ENCODE results near the gene NACAD. TPM values are rescaled to one million over a fixed set of nuclear protein-coding genes. Genes with fewer than 3 reads are reported as not detected.

The NACAD gene
- total and polyA plus RNA-seq, 2 experiments from 2014 or later = 1.2 to 2.9 TPM

DNA sequence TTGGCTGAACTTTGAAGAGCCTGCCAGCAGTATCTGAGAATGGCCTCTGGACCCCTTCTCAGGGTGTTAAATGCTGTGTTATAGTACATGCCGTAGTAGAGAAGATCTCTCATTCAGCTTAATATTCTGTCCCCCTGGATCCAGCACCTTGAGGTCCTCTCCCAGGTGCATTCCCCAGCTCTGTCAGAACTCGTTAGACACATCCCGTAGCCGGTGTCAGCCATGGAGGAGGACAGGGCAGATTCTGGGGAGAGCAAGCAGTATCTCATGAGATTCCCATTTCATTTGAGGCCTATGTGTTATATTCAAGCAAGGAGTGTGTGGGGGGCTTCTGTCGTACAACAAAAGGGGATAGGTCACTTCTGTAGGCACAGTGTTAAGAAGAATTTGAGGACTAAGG, 34.8 kb downstream of the NACAD start:
- no peaks in the 10 kb centered on the region for H4K20me1 ChIP-seq (ENCODE audit: insufficient read depth)
- TF ChIP-seq EZH2 (IDR thresholded peaks at IDR 0.05; ENCODE audit: insufficient read depth, poor library complexity, severe bottlenecking) (no peak), EZH2phosphoT487 (IDR thresholded peaks at IDR 0.05; ENCODE audit: insufficient read depth, low read depth) (no peak)
- no peak overlapping the region for H3K9ac ChIP-seq
- H3K9me3 ChIP-seq (ENCODE audit: low read depth) = no peaks in the 10 kb centered on the region
- H3F3A ChIP-seq (ENCODE audit: insufficient read depth) = no peaks in the 10 kb centered on the region
- H3K4me2 ChIP-seq (ENCODE audit: unreplicated experiment) = no peak overlapping the region
- H3K36me3 ChIP-seq (ENCODE audit: low read depth) = no peaks in the 10 kb centered on the region
- H3K9me2 ChIP-seq (ENCODE audit: insufficient read depth) = no peaks in the 10 kb centered on the region
- WGBS, 2 experiments (ENCODE audit: low coverage in 1 of 2, low lambda C conversion rate in 2 of 2, missing lambda C conversion rate in 2 of 2) = 97 to 100% methylated on average over 5 of the region's 5 CpGs
- H3K27me3 ChIP-seq (replicated peaks; ENCODE audit: insufficient read depth) = no peaks in the 10 kb centered on the region
- in situ Hi-C loops (cut with MboI) = no loop called here
- H2AFZ ChIP-seq = no peak overlapping the region
- H3K27ac ChIP-seq = no peak overlapping the region
- peaks cover 72% of the 10 kb centered on the region for H3K79me2 ChIP-seq (ENCODE audit: insufficient read depth)
- no peak for DNase-seq
- H3K4me1 ChIP-seq (ENCODE audit: insufficient read depth) = no peaks in the 10 kb centered on the region
- no peak overlapping the region for H3K4me3 ChIP-seq

- WGBS, 2 experiments (ENCODE audit: low coverage in 1 of 2, low lambda C conversion rate in 2 of 2, missing lambda C conversion rate in 2 of 2) = 84 to 85% methylated on average over 6 of the region's 6 CpGs
- H3K4me3 ChIP-seq = no peak overlapping the region
- no peak for DNase-seq
- H3K79me2 ChIP-seq (ENCODE audit: insufficient read depth) = peaks cover 72% of the 10 kb centered on the region
- TF ChIP-seq EZH2 (IDR thresholded peaks at IDR 0.05; ENCODE audit: insufficient read depth, poor library complexity, severe bottlenecking) (no peak), EZH2phosphoT487 (IDR thresholded peaks at IDR 0.05; ENCODE audit: insufficient read depth, low read depth) (no peak)
- H3K4me2 ChIP-seq (ENCODE audit: unreplicated experiment) = no peak overlapping the region
- H3F3A ChIP-seq (ENCODE audit: insufficient read depth) = no peaks in the 10 kb centered on the region
- H3K9ac ChIP-seq = no peak overlapping the region
- H3K4me1 ChIP-seq (ENCODE audit: insufficient read depth) = no peaks in the 10 kb centered on the region
- H3K27me3 ChIP-seq (replicated peaks; ENCODE audit: insufficient read depth) = no peaks in the 10 kb centered on the region
- H2AFZ ChIP-seq = no peak overlapping the region
- no peaks in the 10 kb centered on the region for H4K20me1 ChIP-seq (ENCODE audit: insufficient read depth)
- no peak overlapping the region for H3K27ac ChIP-seq
- no peaks in the 10 kb centered on the region for H3K9me2 ChIP-seq (ENCODE audit: insufficient read depth)
- in situ Hi-C loops (cut with MboI) = no loop called here
- no peaks in the 10 kb centered on the region for H3K9me3 ChIP-seq (ENCODE audit: low read depth)
- H3K36me3 ChIP-seq (ENCODE audit: low read depth) = no peaks in the 10 kb centered on the region
These were observed 35.4 kb downstream of the NACAD start for GRCh38 chr7:45053401-45053800.

DNA sequence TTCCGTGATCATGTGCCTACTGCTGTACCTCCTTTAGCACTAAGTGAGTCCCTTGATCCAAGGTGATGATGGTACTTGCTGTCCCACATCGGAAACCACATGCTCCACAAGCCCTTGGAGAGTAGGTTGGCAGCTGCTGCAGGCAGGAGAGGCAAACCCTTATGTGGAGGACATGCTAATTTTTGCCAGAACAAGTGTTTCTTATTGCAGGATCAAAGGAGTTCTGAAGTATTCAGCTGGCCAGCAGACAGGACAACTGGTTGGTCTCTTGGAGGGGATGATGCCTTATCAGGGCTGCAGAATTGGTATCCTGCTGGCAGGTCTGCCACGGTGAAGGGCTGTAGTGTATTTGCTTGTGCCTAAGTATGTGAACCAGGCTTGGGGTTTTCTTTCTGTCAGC, 36.8 kb downstream of the NACAD start:
- no peak for DNase-seq
- Histone ChIP-seq H2AFZ (no peak overlapping the region), H3K4me3 (no peak overlapping the region), H3K27me3 (replicated peaks; ENCODE audit: insufficient read depth) (no peaks in the 10 kb centered on the region), H3K79me2 (ENCODE audit: insufficient read depth) (peaks cover 59% of the 10 kb centered on the region), H3K36me3 (ENCODE audit: low read depth) (no peaks in the 10 kb centered on the region), H3K9ac (no peak overlapping the region), H3K4me1 (ENCODE audit: insufficient read depth) (no peaks in the 10 kb centered on the region), H3F3A (ENCODE audit: insufficient read depth) (no peaks in the 10 kb centered on the region), H3K9me2 (ENCODE audit: insufficient read depth) (no peaks in the 10 kb centered on the region), H3K4me2 (ENCODE audit: unreplicated experiment) (no peak overlapping the region), H3K9me3 (ENCODE audit: low read depth) (no peaks in the 10 kb centered on the region), H4K20me1 (ENCODE audit: insufficient read depth) (no peaks in the 10 kb centered on the region), H3K27ac (no peak overlapping the region)
- WGBS, 2 experiments (ENCODE audit: low coverage in 1 of 2, low lambda C conversion rate in 2 of 2, missing lambda C conversion rate in 2 of 2) = 57% methylated on average over 3 of the region's 3 CpGs
- TF ChIP-seq EZH2phosphoT487 (IDR thresholded peaks at IDR 0.05; ENCODE audit: insufficient read depth, low read depth) (no peak), EZH2 (IDR thresholded peaks at IDR 0.05; ENCODE audit: insufficient read depth, poor library complexity, severe bottlenecking) (no peak)
- in situ Hi-C loops (cut with MboI) = no loop called here

GRCh38 chr7:45050198-45050597, 38.6 kb downstream of the NACAD start:
- Histone ChIP-seq H3F3A (ENCODE audit: insufficient read depth) (no peaks in the 10 kb centered on the region), H3K9me2 (ENCODE audit: insufficient read depth) (no peaks in the 10 kb centered on the region), H3K9me3 (ENCODE audit: low read depth) (no peaks in the 10 kb centered on the region), H2AFZ (no peak overlapping the region), H3K79me2 (ENCODE audit: insufficient read depth) (peaks cover 40% of the 10 kb centered on the region), H3K27ac (no peak overlapping the region), H4K20me1 (ENCODE audit: insufficient read depth) (no peaks in the 10 kb centered on the region), H3K4me3 (no peak overlapping the region), H3K9ac (no peak overlapping the region), H3K27me3 (replicated peaks; ENCODE audit: insufficient read depth) (no peaks in the 10 kb centered on the region), H3K36me3 (ENCODE audit: low read depth) (peaks cover 5% of the 10 kb centered on the region; the same call in 1 of the 2 replicates), H3K4me1 (ENCODE audit: insufficient read depth) (no peaks in the 10 kb centered on the region), H3K4me2 (ENCODE audit: unreplicated experiment) (no peak overlapping the region)
- DNase-seq = no peak
- in situ Hi-C loops (cut with MboI) = no loop called here
- WGBS, 2 experiments (ENCODE audit: low coverage in 1 of 2, low lambda C conversion rate in 2 of 2, missing lambda C conversion rate in 2 of 2) = 63 to 82% methylated on average over 2 of the region's 2 CpGs
- no peak for TF ChIP-seq EZH2phosphoT487 (IDR thresholded peaks at IDR 0.05; ENCODE audit: insufficient read depth, low read depth)
- no peak for TF ChIP-seq EZH2 (IDR thresholded peaks at IDR 0.05; ENCODE audit: insufficient read depth, poor library complexity, severe bottlenecking)

GRCh38 chr7:45048748-45049147, 40.0 kb downstream of the NACAD start:
- Histone ChIP-seq H2AFZ (no peak overlapping the region), H3K79me2 (ENCODE audit: insufficient read depth) (peaks cover 32% of the 10 kb centered on the region), H3K9ac (no peak overlapping the region), H3K4me2 (ENCODE audit: unreplicated experiment) (no peak overlapping the region), H3K4me3 (no peak overlapping the region), H3K36me3 (ENCODE audit: low read depth) (peaks cover 9% of the 10 kb centered on the region; the same call in 1 of the 2 replicates), H3K27me3 (replicated peaks; ENCODE audit: insufficient read depth) (no peaks in the 10 kb centered on the region), H3K4me1 (ENCODE audit: insufficient read depth) (no peaks in the 10 kb centered on the region), H4K20me1 (ENCODE audit: insufficient read depth) (no peaks in the 10 kb centered on the region), H3K9me3 (ENCODE audit: low read depth) (no peaks in the 10 kb centered on the region), H3F3A (ENCODE audit: insufficient read depth) (no peaks in the 10 kb centered on the region), H3K27ac (no peak overlapping the region), H3K9me2 (ENCODE audit: insufficient read depth) (no peaks in the 10 kb centered on the region)
- WGBS, 2 experiments (ENCODE audit: low coverage in 1 of 2, low lambda C conversion rate in 2 of 2, missing lambda C conversion rate in 2 of 2) = 57 to 70% methylated on average over 1 of the region's 1 CpG
- TF ChIP-seq EZH2phosphoT487 (IDR thresholded peaks at IDR 0.05; ENCODE audit: insufficient read depth, low read depth) = no peak
- no peak for TF ChIP-seq EZH2 (IDR thresholded peaks at IDR 0.05; ENCODE audit: insufficient read depth, poor library complexity, severe bottlenecking)
- no peak for DNase-seq
- in situ Hi-C loops (cut with MboI) = no loop called here

Measured in GM23248 (cell line).